Dendritic cell treated with granulocyte-macrophage colony-stimulating factor and Interleukin-4, amounts not matched to agents 40 ng/mL and 50 ng/mL, for 4 days (primary cell): ENCODE results near the gene SRPK3.

Experiments
- H3K27ac Mint-ChIP-seq: one replicate; pipeline ENCODE4 v1.8.0; 2022; ENCODE audit warnings: mild to moderate bottlenecking, mixed read lengths
- H3K27me3 Mint-ChIP-seq: one replicate; pipeline ENCODE4 v1.8.0; 2022; ENCODE audit warnings: mild to moderate bottlenecking, mixed read lengths
- H3K36me3 Mint-ChIP-seq: one replicate; pipeline ENCODE4 v1.8.0; 2022; ENCODE audit warnings: low read depth, mixed read lengths
- H3K4me1 Mint-ChIP-seq: one replicate; pipeline ENCODE4 v1.8.0; 2022; ENCODE audit warnings: low read depth, mixed read lengths
- H3K4me3 Mint-ChIP-seq: one replicate; pipeline ENCODE4 v1.8.0; 2022; ENCODE audit warnings: mild to moderate bottlenecking, moderate library complexity, mixed read lengths
- H3K9me3 Mint-ChIP-seq: one replicate; pipeline ENCODE4 v1.8.0; 2022; ENCODE audit warnings: mixed read lengths
- intact Hi-C: fragments of 100-400 bp; cut with micrococcal nuclease; formaldehyde crosslinking; loops from one replicate; pipeline ENCODE4 v1.15.0; 2022

The SRPK3 gene

DNA sequence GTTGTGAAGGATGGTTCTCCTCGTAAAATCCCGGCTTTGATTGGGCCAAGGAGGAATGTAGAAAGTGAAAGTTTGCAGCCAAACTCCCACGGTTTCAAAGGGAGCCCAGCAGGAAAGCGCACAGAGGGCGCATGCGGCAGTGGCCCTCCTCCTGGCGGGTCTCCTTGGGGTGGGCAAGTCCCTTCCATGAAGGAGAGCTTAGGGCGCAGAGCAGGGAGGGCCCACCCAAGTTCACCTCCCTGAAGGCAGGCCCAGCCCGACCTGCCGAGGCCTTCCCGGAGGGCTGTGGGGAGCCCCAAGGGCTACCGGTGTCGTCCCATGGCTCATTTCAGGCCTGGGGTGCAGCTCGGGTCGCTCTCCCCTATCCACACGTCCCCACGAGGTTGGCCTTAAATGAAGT is 47.5 kb downstream of the SRPK3 start:
- peaks cover 81% of the 10 kb centered on the region for H3K27me3 Mint-ChIP-seq
- intact Hi-C loops = no loop called here
- H3K36me3 Mint-ChIP-seq = no peaks in the 10 kb centered on the region
- peaks cover 4% of the 10 kb centered on the region for H3K4me1 Mint-ChIP-seq
- no peak overlapping the region for H3K27ac Mint-ChIP-seq
- H3K9me3 Mint-ChIP-seq = no peaks in the 10 kb centered on the region
- H3K4me3 Mint-ChIP-seq = no peak overlapping the region

DNA sequence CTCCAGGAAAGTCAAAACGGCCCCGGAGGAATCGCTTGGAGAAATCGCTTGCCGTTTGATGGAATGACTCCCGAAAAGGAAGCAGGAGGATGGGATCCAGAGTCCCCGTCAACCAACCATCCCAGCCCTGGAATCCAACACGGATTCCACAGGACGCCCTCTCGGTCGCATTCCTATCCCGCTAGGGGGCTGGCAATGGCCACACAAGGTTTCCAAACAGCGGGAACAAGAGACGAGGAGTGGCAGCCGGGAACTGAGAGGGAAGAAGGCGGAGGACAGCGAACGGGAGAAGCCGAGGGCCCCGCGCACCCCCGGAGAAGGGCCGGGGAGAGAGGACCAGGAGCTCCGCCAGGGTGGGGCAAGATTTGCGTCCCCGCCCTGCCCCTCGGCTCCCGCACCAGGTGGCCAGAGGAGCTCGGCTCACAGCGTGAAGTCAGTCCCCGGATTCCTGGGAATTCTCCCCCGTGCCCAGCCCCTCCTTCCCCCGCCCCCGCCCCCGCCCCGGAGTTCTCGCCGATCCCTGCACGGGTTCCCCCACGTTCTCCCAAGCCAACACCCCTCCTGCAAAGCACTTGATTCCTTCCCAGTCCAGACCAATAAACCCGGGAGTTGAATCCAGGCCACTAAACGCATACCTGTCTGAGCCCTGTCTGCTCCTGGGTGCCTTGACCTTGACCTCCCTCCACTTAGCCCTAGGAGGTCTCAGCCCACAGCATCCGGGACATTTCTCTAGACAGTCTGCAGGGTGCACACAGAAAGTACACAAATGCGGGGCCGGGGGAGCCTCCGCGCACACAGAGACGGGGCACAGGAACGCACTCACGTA is 48.1 kb downstream of the SRPK3 start:
- peaks cover 80% of the 10 kb centered on the region for H3K27me3 Mint-ChIP-seq
- peaks cover 4% of the 10 kb centered on the region for H3K4me1 Mint-ChIP-seq
- no peaks in the 10 kb centered on the region for H3K36me3 Mint-ChIP-seq
- H3K9me3 Mint-ChIP-seq = no peaks in the 10 kb centered on the region
- intact Hi-C loops = no loop called here
- H3K4me3 Mint-ChIP-seq = no peak overlapping the region
- no peak overlapping the region for H3K27ac Mint-ChIP-seq

DNA sequence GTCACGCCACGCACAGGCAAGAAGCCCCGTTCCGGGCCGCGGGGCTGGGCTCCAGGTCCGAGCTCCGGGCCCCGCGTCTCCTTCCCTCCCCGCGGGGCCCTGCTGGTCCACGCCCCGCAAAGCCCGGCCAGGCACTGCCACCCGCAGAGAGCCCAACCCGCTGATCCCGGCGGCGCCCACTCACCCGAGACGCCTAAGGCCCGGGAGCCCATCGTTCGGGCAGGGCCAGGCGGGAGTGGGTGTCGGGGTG is 48.6 kb downstream of the SRPK3 start:
- peaks cover 4% of the 10 kb centered on the region for H3K4me1 Mint-ChIP-seq
- H3K36me3 Mint-ChIP-seq = no peaks in the 10 kb centered on the region
- H3K4me3 Mint-ChIP-seq = no peak overlapping the region
- no peak overlapping the region for H3K27ac Mint-ChIP-seq
- H3K9me3 Mint-ChIP-seq = no peaks in the 10 kb centered on the region
- intact Hi-C loops = no loop called here
- H3K27me3 Mint-ChIP-seq = peaks cover 78% of the 10 kb centered on the region

- Mint-ChIP-seq H3K9me3 (no peaks in the 10 kb centered on the region), H3K27ac (no peak within 1 kb of the TSS), H3K4me1 (peaks cover 4% of the 10 kb centered on the region), H3K27me3 (peaks cover 75% of the 10 kb centered on the region), H3K36me3 (no peaks in the 10 kb centered on the region), H3K4me3 (peak within 1 kb of the TSS; percentile 20)
- intact Hi-C loops = no loop called here
These were observed 49.2 kb downstream of the SRPK3 start, which contains the start of gene PDZD4 for GRCh38 chrX:153829799-153830639. PDZD4 (minus strand) TSS chrX:153830544; CDS start chrX:153830298, 246 bp downstream.

GRCh38 chrX:153830640-153831428 is 50.0 kb downstream of the SRPK3 start:
- intact Hi-C loops = no loop called here
- Mint-ChIP-seq H3K36me3 (no peaks in the 10 kb centered on the region), H3K27me3 (peaks cover 73% of the 10 kb centered on the region), H3K9me3 (no peaks in the 10 kb centered on the region), H3K4me1 (peaks cover 4% of the 10 kb centered on the region), H3K4me3 (no peak overlapping the region), H3K27ac (no peak overlapping the region)

DNA sequence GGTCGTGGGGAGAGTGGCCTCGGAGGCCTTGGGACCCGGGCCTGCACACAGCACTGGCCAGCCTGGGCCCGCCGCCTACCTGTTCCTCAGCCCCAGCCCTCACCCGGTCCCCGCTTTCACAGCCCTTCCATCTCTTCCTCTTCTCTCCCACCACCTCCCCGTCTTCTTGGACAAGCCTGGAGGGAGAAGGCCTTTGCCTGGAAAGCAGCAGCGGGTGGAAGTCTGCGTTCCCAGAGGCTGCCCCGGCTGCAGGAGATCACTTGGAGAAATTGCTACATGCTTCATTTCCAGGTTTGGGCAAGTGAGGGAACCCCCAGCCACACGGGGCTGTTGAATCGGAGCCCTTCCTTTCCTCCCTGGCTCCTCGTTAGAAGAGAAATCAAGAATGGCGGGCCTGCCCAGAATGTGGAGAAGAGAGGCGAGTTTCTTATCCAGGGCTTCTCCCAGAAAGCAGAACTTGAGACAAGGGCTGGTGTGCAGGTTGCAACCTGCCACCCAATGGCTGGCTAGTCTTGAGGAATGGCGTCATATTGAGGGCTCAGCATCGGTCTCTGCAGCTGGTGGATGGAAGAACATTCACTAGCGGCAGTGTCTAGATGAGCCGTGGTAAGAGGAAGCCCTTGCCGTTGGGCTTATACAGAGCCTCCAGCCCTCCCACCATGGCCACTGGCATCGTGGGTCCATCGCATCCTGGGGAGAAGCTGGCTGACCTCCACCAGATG is 50.7 kb downstream of the SRPK3 start:
- intact Hi-C loops = no loop called here
- no peak overlapping the region for H3K4me3 Mint-ChIP-seq
- no peaks in the 10 kb centered on the region for H3K36me3 Mint-ChIP-seq
- no peaks in the 10 kb centered on the region for H3K9me3 Mint-ChIP-seq
- H3K27ac Mint-ChIP-seq = no peak overlapping the region
- H3K4me1 Mint-ChIP-seq = peaks cover 4% of the 10 kb centered on the region
- H3K27me3 Mint-ChIP-seq = peaks cover 72% of the 10 kb centered on the region

DNA sequence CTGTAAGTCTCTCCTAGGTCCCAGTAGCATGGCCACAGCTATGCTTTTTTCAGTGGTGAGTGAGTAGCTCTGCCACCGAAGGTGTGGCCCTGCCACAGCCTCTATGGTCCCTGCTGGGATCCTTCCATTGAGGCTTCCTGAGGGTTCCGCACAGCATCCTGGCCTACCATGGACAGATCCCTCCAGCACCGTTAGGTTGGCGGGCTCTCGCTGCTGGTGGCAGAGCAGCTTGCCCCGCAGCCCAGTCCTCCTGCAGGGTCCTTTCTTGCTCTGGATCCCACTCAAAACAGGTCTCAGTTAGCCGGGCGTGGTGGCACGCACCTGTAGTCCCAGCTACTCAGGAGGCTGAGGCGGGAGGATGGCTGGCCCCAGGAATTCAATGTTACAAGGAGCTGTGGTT is 51.9 kb downstream of the SRPK3 start:
- H3K4me1 Mint-ChIP-seq = peaks cover 4% of the 10 kb centered on the region
- no peak overlapping the region for H3K4me3 Mint-ChIP-seq
- H3K9me3 Mint-ChIP-seq = no peaks in the 10 kb centered on the region
- intact Hi-C loops = no loop called here
- no peaks in the 10 kb centered on the region for H3K36me3 Mint-ChIP-seq
- H3K27me3 Mint-ChIP-seq = peaks cover 63% of the 10 kb centered on the region
- H3K27ac Mint-ChIP-seq = no peak overlapping the region
